ENCODE measurements around the gene CNPY1.
"Not testable (repeated sequence)": the region's sequence is repeated elsewhere in the genome, so short reads cannot be mapped to it uniquely, and the experiment has no call there.

Gene CNPY1

DNA sequence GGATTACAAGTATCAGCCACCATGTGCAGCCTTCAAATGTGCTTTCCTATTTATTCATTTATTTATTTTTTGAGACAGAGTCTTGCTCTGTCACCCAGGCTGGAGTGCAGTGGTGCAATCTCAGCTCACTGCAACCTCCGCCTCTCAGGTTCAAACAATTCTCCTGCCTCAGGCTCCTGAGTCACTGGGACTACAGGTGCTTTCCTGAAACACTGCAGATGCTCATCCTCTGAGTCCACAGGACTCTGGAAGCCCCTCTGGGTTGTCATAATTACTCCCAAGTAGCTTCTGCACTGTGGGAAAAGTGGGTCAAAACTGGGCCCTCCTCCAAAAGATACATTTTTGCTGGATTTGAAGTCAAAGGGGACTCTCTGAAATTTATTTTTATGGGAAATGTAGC, at the start of gene CNPY1:
Gene CNPY1 (minus strand): TSS at position 111 of the 400 bp plus-strand sequence. CDS start 630 bp downstream, outside the sequence.
- not testable (repeated sequence) for TF ChIP-seq GATA2, GATA3 (IDR thresholded peaks at IDR 0.05; ENCODE audit: low read depth, low read length)

DNA sequence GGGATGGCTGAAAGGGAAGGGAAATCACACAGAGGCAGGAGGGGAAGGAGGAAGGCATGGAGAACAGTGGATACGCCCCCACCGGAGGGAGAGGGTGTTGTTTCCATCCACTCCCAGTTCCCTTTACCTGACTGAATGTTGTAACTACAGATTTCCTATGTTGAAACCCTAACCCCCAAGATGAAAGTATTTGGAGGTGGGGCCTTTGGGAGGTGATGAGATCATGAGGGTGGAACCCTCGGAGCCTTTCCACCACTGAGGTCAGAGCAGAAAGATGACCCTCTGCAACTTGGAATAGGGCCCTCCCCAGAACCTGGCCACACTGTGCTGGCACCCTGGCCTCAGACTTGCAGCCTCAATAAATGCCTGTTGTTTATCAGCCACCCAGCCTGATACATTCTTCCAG, 48.6 kb upstream of the CNPY1 start:
- TF ChIP-seq GATA2 (IDR thresholded peaks at IDR 0.05; ENCODE audit: low read depth, low read length) (no peak), GATA3 (IDR thresholded peaks at IDR 0.05; ENCODE audit: low read depth, low read length) (no peak)

DNA sequence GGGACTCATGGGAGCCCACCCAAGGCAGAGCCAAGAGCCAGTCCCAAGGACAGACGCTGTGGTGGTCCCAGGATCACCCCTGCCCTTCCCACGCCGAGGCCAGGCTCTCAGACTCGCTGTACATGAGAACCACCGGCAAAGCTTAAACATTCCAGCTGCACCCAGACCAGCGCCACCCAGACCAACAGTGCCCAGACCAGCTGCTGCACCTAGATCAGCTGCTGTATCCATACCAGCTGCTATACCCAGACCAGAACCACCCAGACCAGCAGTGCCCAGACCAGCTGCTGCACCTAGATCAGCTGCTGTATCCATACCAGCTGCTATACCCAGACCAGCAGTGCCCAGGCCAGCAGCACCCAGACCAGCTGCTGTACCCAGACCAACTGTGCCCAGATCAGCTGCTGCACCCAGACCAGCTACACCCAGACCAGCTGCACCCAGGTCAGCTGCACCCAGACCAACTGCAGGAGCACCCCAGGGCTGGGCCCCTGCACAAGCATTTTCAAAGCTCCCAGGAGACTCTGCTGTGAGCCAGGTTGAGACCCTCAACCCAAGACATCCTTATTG, 47.9 kb upstream of the CNPY1 start:
- TF ChIP-seq GATA3 (IDR thresholded peaks at IDR 0.05; ENCODE audit: low read depth, low read length): no peak
- TF ChIP-seq GATA2 (IDR thresholded peaks at IDR 0.05; ENCODE audit: low read depth, low read length): no peak

GRCh38 chr7:155593461-155594162, 47.3 kb upstream of the CNPY1 start:
- no peak for TF ChIP-seq GATA3 (IDR thresholded peaks at IDR 0.05; ENCODE audit: low read depth, low read length)
- no peak for TF ChIP-seq GATA2 (IDR thresholded peaks at IDR 0.05; ENCODE audit: low read depth, low read length)

DNA sequence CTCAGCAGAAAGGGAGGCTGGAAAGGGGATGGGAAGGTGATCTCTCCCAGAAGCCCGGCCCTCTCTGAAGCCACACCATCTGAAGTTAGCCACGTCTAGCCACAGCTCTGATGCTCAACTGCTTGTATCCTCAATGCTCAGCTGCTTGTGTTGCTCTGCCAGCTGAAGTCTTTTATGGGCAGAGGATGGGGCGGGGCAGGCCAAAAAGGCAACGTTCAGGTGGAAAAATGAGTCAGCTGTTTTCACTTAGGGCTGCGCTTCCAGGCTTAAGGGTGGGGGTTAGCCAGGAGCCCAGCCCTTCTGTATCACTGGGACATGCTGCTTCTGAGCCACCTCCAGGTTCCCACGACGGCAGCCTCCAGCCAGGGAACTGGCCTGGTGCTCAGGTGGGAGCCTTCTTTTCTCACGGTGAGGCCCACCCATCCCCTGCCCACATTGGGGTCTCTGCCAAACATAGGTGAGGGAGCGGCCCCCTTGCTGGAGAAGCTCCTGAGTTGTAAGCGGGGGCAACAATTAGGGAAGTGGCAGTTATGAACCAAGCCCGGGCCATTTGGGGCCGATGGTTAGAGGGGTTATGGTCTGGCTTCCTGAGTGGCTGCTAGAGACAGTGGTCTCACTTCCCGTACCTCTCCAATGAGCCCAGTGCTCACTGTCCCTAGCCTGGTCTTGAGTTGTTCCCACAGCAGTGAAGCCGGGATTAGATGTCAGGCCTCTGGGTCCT, 44.9 kb upstream of the CNPY1 start:
- TF ChIP-seq GATA2 (IDR thresholded peaks at IDR 0.05; ENCODE audit: low read depth, low read length): no peak
- TF ChIP-seq GATA3 (IDR thresholded peaks at IDR 0.05; ENCODE audit: low read depth, low read length): no peak

GRCh38 chr7:155590215-155591018, 44.1 kb upstream of the CNPY1 start:
- TF ChIP-seq GATA3 (IDR thresholded peaks at IDR 0.05; ENCODE audit: low read depth, low read length) (no peak), GATA2 (IDR thresholded peaks at IDR 0.05; ENCODE audit: low read depth, low read length) (no peak)

- TF ChIP-seq GATA2 (IDR thresholded peaks at IDR 0.05; ENCODE audit: low read depth, low read length) (no peak), GATA3 (IDR thresholded peaks at IDR 0.05; ENCODE audit: low read depth, low read length) (no peak)
Measured at GRCh38 chr7:155589001-155589980, 42.9 kb upstream of the CNPY1 start.

- no peak for TF ChIP-seq GATA2 (IDR thresholded peaks at IDR 0.05; ENCODE audit: low read depth, low read length)
- TF ChIP-seq GATA3 (IDR thresholded peaks at IDR 0.05; ENCODE audit: low read depth, low read length): no peak
Measured at GRCh38 chr7:155588468-155588998, 42.2 kb upstream of the CNPY1 start.

DNA sequence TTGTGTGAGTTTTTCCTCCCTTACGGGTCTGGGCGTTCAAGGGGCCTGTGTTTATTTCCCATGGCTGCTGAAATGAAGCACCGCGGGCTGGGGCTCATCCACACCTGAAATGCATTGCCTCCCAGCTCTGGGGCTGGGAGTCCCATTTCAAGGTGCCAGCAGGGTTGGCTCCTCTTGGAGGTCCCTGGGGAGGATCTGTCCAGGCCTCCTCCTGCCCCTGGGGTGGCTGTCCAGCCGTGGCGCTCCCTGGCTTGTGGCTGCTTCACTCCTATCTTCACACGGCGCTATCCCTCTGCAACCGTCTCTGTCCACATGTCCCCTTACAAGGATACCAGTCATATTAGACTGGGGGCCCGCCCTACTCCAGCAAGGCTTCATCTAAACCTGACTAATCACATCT, 41.1 kb upstream of the CNPY1 start:
- TF ChIP-seq GATA2 (IDR thresholded peaks at IDR 0.05; ENCODE audit: low read depth, low read length) (no peak), GATA3 (IDR thresholded peaks at IDR 0.05; ENCODE audit: low read depth, low read length) (no peak)

GRCh38 chr7:155586843-155587440, 40.6 kb upstream of the CNPY1 start:
- TF ChIP-seq GATA2 (IDR thresholded peaks at IDR 0.05; ENCODE audit: low read depth, low read length): no peak
- no peak for TF ChIP-seq GATA3 (IDR thresholded peaks at IDR 0.05; ENCODE audit: low read depth, low read length)

DNA sequence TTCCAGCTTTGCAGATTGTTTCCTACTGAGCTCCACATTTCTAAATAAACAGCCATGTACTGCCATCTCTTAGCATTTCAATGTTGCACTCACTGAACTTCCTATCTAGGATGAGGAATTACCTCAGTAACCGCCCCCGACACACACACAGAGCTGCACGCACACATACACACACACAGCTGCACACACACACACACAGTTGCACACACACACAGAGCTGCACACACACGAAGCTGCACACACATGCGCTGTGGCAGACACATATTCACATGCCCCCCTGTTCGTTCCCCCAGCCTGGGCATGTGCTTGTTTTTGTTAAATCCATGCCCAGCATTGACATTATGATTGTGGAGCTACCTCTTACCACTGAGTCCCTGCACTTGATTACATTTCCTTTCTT, 39.6 kb upstream of the CNPY1 start:
- TF ChIP-seq GATA3 (IDR thresholded peaks at IDR 0.05; ENCODE audit: low read depth, low read length) (no peak), GATA2 (IDR thresholded peaks at IDR 0.05; ENCODE audit: low read depth, low read length) (no peak)

GRCh38 chr7:155585532-155585895, 39.2 kb upstream of the CNPY1 start:
- TF ChIP-seq GATA2 (IDR thresholded peaks at IDR 0.05; ENCODE audit: low read depth, low read length) (no peak), GATA3 (IDR thresholded peaks at IDR 0.05; ENCODE audit: low read depth, low read length) (no peak)
